ENCODE measurements around the gene MYL12A. TPM values are rescaled to one million over a fixed set of nuclear protein-coding genes. Genes with fewer than 3 reads are reported as not detected.
A peak's percentile ranks its signal among the peaks of the same experiment; 100 is the strongest.

MYL12A gene
- total and polyA plus RNA-seq, 4 donors, result 93.7 to 399 (median 158) TPM

- Histone ChIP-seq H3K4me3 (ENCODE audit: low read depth, low read length) (no peak overlapping the region), H3K36me3 (ENCODE audit: control insufficient read depth, insufficient read depth, low read length) (no peaks in the 10 kb centered on the region), H3K27me3 (ENCODE audit: control insufficient read depth, insufficient read depth, low read length) (no peaks in the 10 kb centered on the region), H3K4me1 (ENCODE audit: control insufficient read depth, insufficient read depth, low read length) (peaks cover 10% of the 10 kb centered on the region), H3K27ac (ENCODE audit: low read depth, low read length) (no peak overlapping the region), H3K9me3 (ENCODE audit: control insufficient read depth, insufficient read depth, low read length) (peaks cover 5% of the 10 kb centered on the region)
- 91% methylated on average over 2 of the region's 3 CpGs for WGBS (ENCODE audit: insufficient coverage)
- no peak for DNase-seq (ENCODE audit: low read depth in 4 of 6, low spot score in 6 of 6)
Measured at GRCh38 chr18:3294435-3295080, 47.0 kb downstream of the MYL12A start.

- peak overlapping the region; percentile 57 for H3K4me3 ChIP-seq (ENCODE audit: low read depth, low read length)
- 1% methylated on average over 17 of the region's 18 CpGs for WGBS (ENCODE audit: insufficient coverage)
- H3K27ac ChIP-seq (ENCODE audit: low read depth, low read length), result peak overlapping the region; percentile 4
- peaks cover 2% of the 10 kb centered on the region for H3K9me3 ChIP-seq (ENCODE audit: control insufficient read depth, insufficient read depth, low read length)
- DNase-seq (ENCODE audit: low read depth in 4 of 6, low spot score in 6 of 6), result peak in 5 of 6 donors; percentile 70 to 96 (median 83)
- H3K27me3 ChIP-seq (ENCODE audit: control insufficient read depth, insufficient read depth, low read length), result no peaks in the 10 kb centered on the region
- no peaks in the 10 kb centered on the region for H3K36me3 ChIP-seq (ENCODE audit: control insufficient read depth, insufficient read depth, low read length)
- peaks cover 10% of the 10 kb centered on the region for H3K4me1 ChIP-seq (ENCODE audit: control insufficient read depth, insufficient read depth, low read length)
Measured at GRCh38 chr18:3297025-3297984, 49.7 kb downstream of the MYL12A start.

- no CpG with 5 or more reads among the region's 1 CpG for WGBS (ENCODE audit: insufficient coverage)
- Histone ChIP-seq H3K9me3 (ENCODE audit: control insufficient read depth, insufficient read depth, low read length) (no peaks in the 10 kb centered on the region), H3K27me3 (ENCODE audit: control insufficient read depth, insufficient read depth, low read length) (no peaks in the 10 kb centered on the region), H3K36me3 (ENCODE audit: control insufficient read depth, insufficient read depth, low read length) (no peaks in the 10 kb centered on the region), H3K4me1 (ENCODE audit: control insufficient read depth, insufficient read depth, low read length) (no peaks in the 10 kb centered on the region), H3K27ac (ENCODE audit: low read depth, low read length) (no peak overlapping the region), H3K4me3 (ENCODE audit: low read depth, low read length) (no peak overlapping the region)
- no peak for DNase-seq (ENCODE audit: low read depth in 4 of 6, low spot score in 6 of 6)
Measured at GRCh38 chr18:3304832-3305231, 57.2 kb downstream of the MYL12A start.

GRCh38 chr18:3305354-3305762 is 57.8 kb downstream of the MYL12A start:
- DNase-seq (ENCODE audit: low read depth in 4 of 6, low spot score in 6 of 6), result no peak
- H3K27ac ChIP-seq (ENCODE audit: low read depth, low read length), result no peak overlapping the region
- no peaks in the 10 kb centered on the region for H3K4me1 ChIP-seq (ENCODE audit: control insufficient read depth, insufficient read depth, low read length)
- WGBS (ENCODE audit: insufficient coverage), result 79% methylated on average over 4 of the region's 7 CpGs
- H3K4me3 ChIP-seq (ENCODE audit: low read depth, low read length), result no peak overlapping the region
- no peaks in the 10 kb centered on the region for H3K9me3 ChIP-seq (ENCODE audit: control insufficient read depth, insufficient read depth, low read length)
- no peaks in the 10 kb centered on the region for H3K36me3 ChIP-seq (ENCODE audit: control insufficient read depth, insufficient read depth, low read length)
- no peaks in the 10 kb centered on the region for H3K27me3 ChIP-seq (ENCODE audit: control insufficient read depth, insufficient read depth, low read length)

Other genes with a start within 250 kb of the MYL12A start
- 10 to 100 TPM; 46.6 to 65.6 TPM for gene LPIN2, start 234.7 kb upstream of the MYL12A start, total RNA-seq
- gene LPIN2, start 234.7 kb upstream of the MYL12A start, polyA plus RNA-seq (ENCODE audit: insufficient read length in 2 of 2), result 10 to 100 TPM; 43.7 to 52.5 TPM
- 1 to 10 TPM; 9.2 to 9.6 TPM for gene MYOM1, start 27.8 kb upstream of the MYL12A start, total RNA-seq
- 10 to 100 TPM in 1 of 2 donors, 1 to 10 TPM in 1; 9.7 to 15.4 TPM for gene MYOM1, start 27.8 kb upstream of the MYL12A start, polyA plus RNA-seq (ENCODE audit: insufficient read length in 2 of 2)
- 100 to 1,000 TPM; 196 to 482 TPM for gene MYL12B, start 14.3 kb downstream of the MYL12A start, total RNA-seq
- gene MYL12B, start 14.3 kb downstream of the MYL12A start, polyA plus RNA-seq (ENCODE audit: insufficient read length in 2 of 2), result 100 to 1,000 TPM; 244 to 249 TPM
- gene TGIF1, start 202.4 kb downstream of the MYL12A start, total RNA-seq, result 10 to 100 TPM; 34.7 to 48.2 TPM
- 10 to 100 TPM; 29.3 to 29.7 TPM for gene TGIF1, start 202.4 kb downstream of the MYL12A start, polyA plus RNA-seq (ENCODE audit: insufficient read length in 2 of 2)

All from spinal cord (tissue), 10 donors.